Nephron progenitor cell (in vitro differentiated cells): ENCODE measurements around the gene SYPL1.
A peak's percentile ranks its signal among the peaks of the same experiment; 100 is the strongest.

Experiments used
- DNase-seq: peaks from one replicate; pipeline ENCODE4 v3.0.0; 2021
- H3K27ac Mint-ChIP-seq: 2 replicates; pipeline ENCODE4 v1.8.0; 2021; ENCODE audit warnings: mild to moderate bottlenecking, moderate library complexity, mixed read lengths
- H3K27me3 Mint-ChIP-seq: 2 replicates; pipeline ENCODE4 v1.8.0; 2021; ENCODE audit warnings: mild to moderate bottlenecking, low read depth, mixed read lengths; ENCODE audit not compliant: poor library complexity
- H3K36me3 Mint-ChIP-seq: 2 replicates; pipeline ENCODE4 v1.8.0; 2021; ENCODE audit warnings: low read depth, mixed read lengths
- H3K4me1 Mint-ChIP-seq: 2 replicates; pipeline ENCODE4 v1.8.0; 2021; ENCODE audit warnings: mixed read lengths
- H3K4me3 Mint-ChIP-seq: 2 replicates; pipeline ENCODE4 v1.8.0; 2021; ENCODE audit warnings: mild to moderate bottlenecking, moderate library complexity, mixed read lengths
- H3K9me3 Mint-ChIP-seq: 2 replicates; pipeline ENCODE4 v1.8.0; 2021; ENCODE audit warnings: mild to moderate bottlenecking, moderate library complexity, mixed read lengths
- TF ChIP-seq, protein P1 (sequence below): fragments of 200-600 bp; sonication (generic); IDR thresholded peaks from 2 replicates; pipeline ENCODE4 v1.5.0; 2021; ENCODE audit warnings: antibody characterized with exemption

SYPL1 gene

GRCh38 chr7:106041140-106041717 is 70.9 kb downstream of the SYPL1 start:
- peak; percentile 66 for DNase-seq
- H3K4me1 Mint-ChIP-seq = peaks cover 36% of the 10 kb centered on the region
- H3K27me3 Mint-ChIP-seq = peaks cover 25% of the 10 kb centered on the region
- no peaks in the 10 kb centered on the region for H3K9me3 Mint-ChIP-seq
- TF ChIP-seq, protein P1, sequence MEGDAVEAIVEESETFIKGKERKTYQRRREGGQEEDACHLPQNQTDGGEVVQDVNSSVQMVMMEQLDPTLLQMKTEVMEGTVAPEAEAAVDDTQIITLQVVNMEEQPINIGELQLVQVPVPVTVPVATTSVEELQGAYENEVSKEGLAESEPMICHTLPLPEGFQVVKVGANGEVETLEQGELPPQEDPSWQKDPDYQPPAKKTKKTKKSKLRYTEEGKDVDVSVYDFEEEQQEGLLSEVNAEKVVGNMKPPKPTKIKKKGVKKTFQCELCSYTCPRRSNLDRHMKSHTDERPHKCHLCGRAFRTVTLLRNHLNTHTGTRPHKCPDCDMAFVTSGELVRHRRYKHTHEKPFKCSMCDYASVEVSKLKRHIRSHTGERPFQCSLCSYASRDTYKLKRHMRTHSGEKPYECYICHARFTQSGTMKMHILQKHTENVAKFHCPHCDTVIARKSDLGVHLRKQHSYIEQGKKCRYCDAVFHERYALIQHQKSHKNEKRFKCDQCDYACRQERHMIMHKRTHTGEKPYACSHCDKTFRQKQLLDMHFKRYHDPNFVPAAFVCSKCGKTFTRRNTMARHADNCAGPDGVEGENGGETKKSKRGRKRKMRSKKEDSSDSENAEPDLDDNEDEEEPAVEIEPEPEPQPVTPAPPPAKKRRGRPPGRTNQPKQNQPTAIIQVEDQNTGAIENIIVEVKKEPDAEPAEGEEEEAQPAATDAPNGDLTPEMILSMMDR = peak; percentile 92
- H3K36me3 Mint-ChIP-seq = no peaks in the 10 kb centered on the region
- no peak overlapping the region for H3K27ac Mint-ChIP-seq
- no peak overlapping the region for H3K4me3 Mint-ChIP-seq
